SK-N-SH treated with all-trans-retinoic acid at 6 μM for 48 hours (cell line): ENCODE measurements around the gene RGS7.

ENCODE experiments used
- ATAC-seq: fragments of 200-7000 bp; cut with Tn5 transposase; 3 replicates; pipeline ENCODE4 v1.9.1; 2020; ENCODE audit warnings: mild to moderate bottlenecking, moderate library complexity
- ARNTL ChIP-seq: fragments of 450-650 bp; formaldehyde crosslinking; IDR thresholded peaks from 2 replicates; pipeline ENCODE4 v1.5.0; 2020; ENCODE audit warnings: low read depth, mild to moderate bottlenecking, moderate library complexity, borderline replicate concordance
- BACH2 ChIP-seq: fragments of 250-450 bp; sonication (Bioruptor Pico); IDR thresholded peaks from 2 replicates; pipeline ENCODE4 v1.9.0; 2021; ENCODE audit warnings: mild to moderate bottlenecking, borderline replicate concordance
- CREB5 ChIP-seq: fragments of 250-450 bp; sonication (Bioruptor Pico); IDR thresholded peaks from 2 replicates; pipeline ENCODE4 v1.5.1; 2020; ENCODE audit warnings: low read depth, mild to moderate bottlenecking, moderate library complexity
- CSDC2 ChIP-seq: fragments of 250-450 bp; sonication (Bioruptor Pico); IDR thresholded peaks from 2 replicates; pipeline ENCODE4 v1.5.0; 2020; ENCODE audit warnings: mild to moderate bottlenecking, moderate library complexity
- CSRNP3 ChIP-seq: fragments of 250-450 bp; sonication (Bioruptor Pico); IDR thresholded peaks from 2 replicates; pipeline ENCODE4 v1.5.1; 2021; ENCODE audit warnings: mild to moderate bottlenecking, moderate library complexity
- GLIS3 ChIP-seq: fragments of 250-450 bp; sonication (Bioruptor Pico); IDR thresholded peaks from 2 replicates; pipeline ENCODE4 v1.5.0; 2020; ENCODE audit warnings: mild to moderate bottlenecking, moderate library complexity
- ISL1 ChIP-seq: fragments of 250-450 bp; sonication (Bioruptor Pico); IDR thresholded peaks from 2 replicates; pipeline ENCODE4 v2.1.2; 2022; ENCODE audit warnings: mild to moderate bottlenecking, moderate library complexity
- OSR1 ChIP-seq: fragments of 250-450 bp; sonication (Bioruptor Pico); IDR thresholded peaks from 2 replicates; pipeline ENCODE4 v1.8.0; 2022; ENCODE audit warnings: moderate library complexity, mild to moderate bottlenecking, inconsistent platforms
- PATZ1 ChIP-seq: fragments of 250-450 bp; sonication (Bioruptor Pico); IDR thresholded peaks from 2 replicates; pipeline ENCODE4 v1.8.0; 2020; ENCODE audit warnings: mild to moderate bottlenecking, moderate library complexity, borderline replicate concordance
- RARB ChIP-seq: fragments of 250-450 bp; sonication (Bioruptor Pico); IDR thresholded peaks from 2 replicates; pipeline ENCODE4 v1.8.0; 2021; ENCODE audit warnings: mild to moderate bottlenecking, moderate library complexity
- SNAI2 ChIP-seq: fragments of 250-450 bp; sonication (Bioruptor Pico); IDR thresholded peaks from 2 replicates; pipeline ENCODE4 v1.5.0; 2020; ENCODE audit warnings: mild to moderate bottlenecking, moderate library complexity
- TCF4 ChIP-seq: fragments of 250-450 bp; sonication (Bioruptor Pico); IDR thresholded peaks from 2 replicates; pipeline ENCODE4 v1.8.0; 2021; ENCODE audit warnings: mild to moderate bottlenecking, moderate library complexity, borderline replicate concordance
- TOX ChIP-seq: fragments of 250-450 bp; sonication (Bioruptor Pico); IDR thresholded peaks from 2 replicates; pipeline ENCODE4 v1.8.0; 2021; ENCODE audit warnings: mild to moderate bottlenecking, moderate library complexity, borderline replicate concordance
- ZC3H10 ChIP-seq: fragments of 250-450 bp; sonication (Bioruptor Pico); IDR thresholded peaks from 2 replicates; pipeline ENCODE4 v1.5.1; 2021; ENCODE audit warnings: mild to moderate bottlenecking, moderate library complexity
- ZFP3 ChIP-seq: fragments of 250-450 bp; sonication (Bioruptor Pico); IDR thresholded peaks from 2 replicates; pipeline ENCODE4 v1.5.0; 2020; ENCODE audit warnings: mild to moderate bottlenecking, moderate library complexity
- ZFP30 ChIP-seq: fragments of 450-650 bp; formaldehyde crosslinking; IDR thresholded peaks from 2 replicates; pipeline ENCODE4 v1.5.0; 2022; ENCODE audit warnings: mild to moderate bottlenecking, moderate library complexity
- ZNF565 ChIP-seq: fragments of 450-650 bp; formaldehyde crosslinking; conservative IDR thresholded peaks from 2 replicates; pipeline ENCODE4 v1.5.0; 2020; ENCODE audit warnings: low read depth, mild to moderate bottlenecking, moderate library complexity
- ZNF70 ChIP-seq: fragments of 450-650 bp; formaldehyde crosslinking; IDR thresholded peaks from 2 replicates; pipeline ENCODE4 v1.5.0; 2020; ENCODE audit warnings: mild to moderate bottlenecking, moderate library complexity
- ZNF8 ChIP-seq: fragments of 450-650 bp; formaldehyde crosslinking; IDR thresholded peaks from 2 replicates; pipeline ENCODE4 v1.5.0; 2020; ENCODE audit warnings: mild to moderate bottlenecking, moderate library complexity
- TF ChIP-seq, protein P1 (sequence below): fragments of 250-450 bp; sonication (Bioruptor Pico); IDR thresholded peaks from 2 replicates; pipeline ENCODE4 v1.5.0; 2020; ENCODE audit warnings: mild to moderate bottlenecking, moderate library complexity
- TF ChIP-seq, protein P2 (sequence below): fragments of 250-450 bp; sonication (Bioruptor Pico); IDR thresholded peaks from 2 replicates; pipeline ENCODE4 v1.8.0; 2021; ENCODE audit warnings: low read depth, mild to moderate bottlenecking, moderate library complexity, borderline replicate concordance

The RGS7 gene

DNA sequence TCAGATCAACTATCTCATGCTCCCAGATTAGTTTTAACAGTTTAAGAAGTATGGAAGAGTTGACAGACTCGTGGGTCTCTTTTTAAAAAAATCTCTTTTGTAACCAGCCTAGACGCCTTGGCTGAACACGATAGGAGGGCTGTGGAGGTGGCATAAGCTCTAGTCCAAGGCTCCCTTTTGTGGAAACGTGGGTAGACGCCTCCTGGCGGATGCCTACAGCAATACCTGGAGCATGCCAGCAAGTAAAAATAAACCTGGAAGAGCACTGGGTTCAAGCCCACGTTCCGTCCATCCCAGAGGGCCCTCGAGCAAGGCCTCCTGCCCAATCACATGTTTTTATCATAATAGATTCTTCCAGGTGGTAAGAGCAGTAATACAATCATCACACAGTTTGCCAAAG, 87.9 kb downstream of the RGS7 start:
- TF ChIP-seq ISL1 (CRISPR knock-in tag) (no peak), CSRNP3 (CRISPR knock-in tag) (no peak), PATZ1 (CRISPR knock-in tag) (no peak), BACH2 (CRISPR knock-in tag) (no peak), ZFP3 (CRISPR knock-in tag) (no peak), CSDC2 (CRISPR knock-in tag) (no peak), RARB (no peak), ZC3H10 (CRISPR knock-in tag) (no peak), ZNF565 (CRISPR knock-in tag) (no peak), ZNF70 (no peak), TCF4 (CRISPR knock-in tag) (no peak), ZFP30 (CRISPR knock-in tag) (no peak), TOX (CRISPR knock-in tag) (no peak)
- TF ChIP-seq, protein P1, sequence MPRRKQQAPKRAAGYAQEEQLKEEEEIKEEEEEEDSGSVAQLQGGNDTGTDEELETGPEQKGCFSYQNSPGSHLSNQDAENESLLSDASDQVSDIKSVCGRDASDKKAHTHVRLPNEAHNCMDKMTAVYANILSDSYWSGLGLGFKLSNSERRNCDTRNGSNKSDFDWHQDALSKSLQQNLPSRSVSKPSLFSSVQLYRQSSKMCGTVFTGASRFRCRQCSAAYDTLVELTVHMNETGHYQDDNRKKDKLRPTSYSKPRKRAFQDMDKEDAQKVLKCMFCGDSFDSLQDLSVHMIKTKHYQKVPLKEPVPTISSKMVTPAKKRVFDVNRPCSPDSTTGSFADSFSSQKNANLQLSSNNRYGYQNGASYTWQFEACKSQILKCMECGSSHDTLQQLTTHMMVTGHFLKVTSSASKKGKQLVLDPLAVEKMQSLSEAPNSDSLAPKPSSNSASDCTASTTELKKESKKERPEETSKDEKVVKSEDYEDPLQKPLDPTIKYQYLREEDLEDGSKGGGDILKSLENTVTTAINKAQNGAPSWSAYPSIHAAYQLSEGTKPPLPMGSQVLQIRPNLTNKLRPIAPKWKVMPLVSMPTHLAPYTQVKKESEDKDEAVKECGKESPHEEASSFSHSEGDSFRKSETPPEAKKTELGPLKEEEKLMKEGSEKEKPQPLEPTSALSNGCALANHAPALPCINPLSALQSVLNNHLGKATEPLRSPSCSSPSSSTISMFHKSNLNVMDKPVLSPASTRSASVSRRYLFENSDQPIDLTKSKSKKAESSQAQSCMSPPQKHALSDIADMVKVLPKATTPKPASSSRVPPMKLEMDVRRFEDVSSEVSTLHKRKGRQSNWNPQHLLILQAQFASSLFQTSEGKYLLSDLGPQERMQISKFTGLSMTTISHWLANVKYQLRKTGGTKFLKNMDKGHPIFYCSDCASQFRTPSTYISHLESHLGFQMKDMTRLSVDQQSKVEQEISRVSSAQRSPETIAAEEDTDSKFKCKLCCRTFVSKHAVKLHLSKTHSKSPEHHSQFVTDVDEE (CRISPR knock-in tag): no peak
- TF ChIP-seq, protein P2, sequence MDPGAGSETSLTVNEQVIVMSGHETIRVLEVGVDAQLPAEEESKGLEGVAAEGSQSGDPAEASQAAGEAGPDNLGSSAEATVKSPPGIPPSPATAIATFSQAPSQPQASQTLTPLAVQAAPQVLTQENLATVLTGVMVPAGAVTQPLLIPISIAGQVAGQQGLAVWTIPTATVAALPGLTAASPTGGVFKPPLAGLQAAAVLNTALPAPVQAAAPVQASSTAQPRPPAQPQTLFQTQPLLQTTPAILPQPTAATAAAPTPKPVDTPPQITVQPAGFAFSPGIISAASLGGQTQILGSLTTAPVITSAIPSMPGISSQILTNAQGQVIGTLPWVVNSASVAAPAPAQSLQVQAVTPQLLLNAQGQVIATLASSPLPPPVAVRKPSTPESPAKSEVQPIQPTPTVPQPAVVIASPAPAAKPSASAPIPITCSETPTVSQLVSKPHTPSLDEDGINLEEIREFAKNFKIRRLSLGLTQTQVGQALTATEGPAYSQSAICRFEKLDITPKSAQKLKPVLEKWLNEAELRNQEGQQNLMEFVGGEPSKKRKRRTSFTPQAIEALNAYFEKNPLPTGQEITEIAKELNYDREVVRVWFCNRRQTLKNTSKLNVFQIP: no peak
- no peak for ATAC-seq

DNA sequence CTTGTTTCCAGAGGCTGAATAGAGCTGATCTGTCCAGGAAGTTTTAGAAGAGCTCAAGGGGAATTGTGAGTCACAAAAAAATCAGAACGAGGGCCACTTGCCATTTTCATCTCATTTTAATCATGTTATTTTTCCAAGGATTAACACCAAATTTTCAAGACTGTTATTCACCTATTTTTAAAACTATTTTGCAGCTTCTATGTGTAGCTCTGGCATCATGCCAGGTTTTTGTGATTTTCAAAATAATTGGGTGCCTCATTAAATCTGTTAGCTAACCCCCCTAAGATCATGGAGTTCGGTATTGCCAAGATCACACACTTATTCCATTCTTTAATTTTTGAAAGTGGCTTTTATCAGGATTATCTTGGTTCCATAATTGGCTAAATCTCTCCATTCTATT, 90.9 kb downstream of the RGS7 start:
- no peak for ATAC-seq
- TF ChIP-seq TCF4 (CRISPR knock-in tag) (no peak), TOX (CRISPR knock-in tag) (no peak), RARB (no peak), ZFP30 (CRISPR knock-in tag) (no peak), CREB5 (no peak), ZNF70 (no peak), CSRNP3 (CRISPR knock-in tag) (no peak), SNAI2 (no peak), CSDC2 (CRISPR knock-in tag) (no peak), GLIS3 (CRISPR knock-in tag) (no peak), ZNF8 (CRISPR knock-in tag) (no peak), ZFP3 (CRISPR knock-in tag) (no peak), OSR1 (no peak), ZNF565 (CRISPR knock-in tag) (no peak), PATZ1 (CRISPR knock-in tag) (no peak), ZC3H10 (CRISPR knock-in tag) (no peak), ISL1 (CRISPR knock-in tag) (no peak), ARNTL (CRISPR knock-in tag) (no peak)
- TF ChIP-seq, protein P2: no peak
- TF ChIP-seq, protein P1 (CRISPR knock-in tag): no peak
